Astrocyte (in vitro differentiated cells and primary cell): ENCODE measurements around the gene CST9. TPM values are rescaled to one million over a fixed set of nuclear protein-coding genes. Genes with fewer than 3 reads are reported as not detected.

Experiments
- DNase-seq: peaks from one replicate; pipeline ENCODE4 v3.0.0-alpha.2; 2010; ENCODE audit warnings: low read depth
- FAIRE-seq: peaks from 2 replicates; lab custom pipeline; 2011; peaks lifted over from hg19 to GRCh38; lab: Jason Lieb, UNC
- H2AFZ ChIP-seq: 2 replicates; pipeline ENCODE4 v1.6.0; 2012; ENCODE audit warnings: low read depth, low read length, inconsistent platforms
- H3K27ac ChIP-seq: 2 replicates; pipeline ENCODE4 v1.5.1; 2011; ENCODE audit warnings: low read depth, low read length, inconsistent platforms
- H3K27me3 ChIP-seq: 2 replicates; pipeline ENCODE4 v1.6.0; 2011; ENCODE audit warnings: low read length, inconsistent platforms; ENCODE audit not compliant: insufficient read depth
- H3K36me3 ChIP-seq: 2 replicates; pipeline ENCODE4 v1.5.1; 2011; ENCODE audit warnings: low read length, inconsistent platforms; ENCODE audit not compliant: insufficient read depth
- H3K4me1 ChIP-seq: 2 replicates; pipeline ENCODE4 v1.5.1; 2011; ENCODE audit warnings: low read length, inconsistent platforms; ENCODE audit not compliant: insufficient read depth
- H3K4me2 ChIP-seq: 2 replicates; pipeline ENCODE4 v1.6.0; 2012; ENCODE audit warnings: low read length, inconsistent platforms
- H3K4me3 ChIP-seq: 2 replicates; pipeline ENCODE4 v1.5.1; 2011; ENCODE audit warnings: low read depth, mild to moderate bottlenecking, low read length, inconsistent platforms; ENCODE audit not compliant: insufficient read depth
- H3K79me2 ChIP-seq: 2 replicates; pipeline ENCODE4 v1.6.0; 2012; ENCODE audit warnings: mild to moderate bottlenecking, low read length, inconsistent platforms; ENCODE audit not compliant: insufficient read depth
- H3K9ac ChIP-seq: 2 replicates; pipeline ENCODE4 v1.6.0; 2012; ENCODE audit warnings: mild to moderate bottlenecking, low read length, inconsistent platforms
- H3K9me3 ChIP-seq: 2 replicates; pipeline ENCODE4 v1.5.1; 2012; ENCODE audit warnings: low read depth, mild to moderate bottlenecking, low read length, inconsistent platforms; ENCODE audit not compliant: insufficient read depth
- H4K20me1 ChIP-seq: 2 replicates; pipeline ENCODE4 v1.6.0; 2012; ENCODE audit warnings: low read length, inconsistent platforms; ENCODE audit not compliant: insufficient read depth
- H3K27ac Mint-ChIP-seq: one replicate; pipeline ENCODE4 v1.8.0; 2021; ENCODE audit warnings: mild to moderate bottlenecking, mixed read lengths; ENCODE audit not compliant: unreplicated experiment
- H3K27me3 Mint-ChIP-seq: one replicate; pipeline ENCODE4 v1.8.0; 2021; ENCODE audit warnings: low read depth, mixed read lengths; ENCODE audit not compliant: unreplicated experiment
- H3K36me3 Mint-ChIP-seq: one replicate; pipeline ENCODE4 v1.8.0; 2021; ENCODE audit warnings: low read depth, mixed read lengths; ENCODE audit not compliant: unreplicated experiment
- H3K4me1 Mint-ChIP-seq: one replicate; pipeline ENCODE4 v1.8.0; 2021; ENCODE audit warnings: low read depth, mixed read lengths; ENCODE audit not compliant: unreplicated experiment
- H3K4me3 Mint-ChIP-seq: one replicate; pipeline ENCODE4 v1.8.0; 2021; ENCODE audit warnings: mild to moderate bottlenecking, moderate library complexity, mixed read lengths; ENCODE audit not compliant: unreplicated experiment
- H3K9me3 Mint-ChIP-seq: one replicate; pipeline ENCODE4 v1.8.0; 2021; ENCODE audit warnings: mild to moderate bottlenecking, mixed read lengths; ENCODE audit not compliant: unreplicated experiment
- EZH2 ChIP-seq: IDR thresholded peaks from 2 replicates; pipeline ENCODE4 v1.6.1; 2012; ENCODE audit warnings: mild to moderate bottlenecking, low read length, inconsistent platforms; ENCODE audit not compliant: insufficient read depth
- total RNA-seq: library from RNA; stranded (reverse); gene quantifications from 2 replicates; pipeline ENCODE4 v1.2.1, GENCODE V29; 2021
- TF ChIP-seq, protein P1 (sequence below): IDR thresholded peaks from 2 replicates; pipeline ENCODE4 v1.5.1; 2011; ENCODE audit warnings: low read depth, mild to moderate bottlenecking, inconsistent platforms, low read length, moderate library complexity; ENCODE audit not compliant: insufficient read depth

Gene CST9
- total RNA-seq, 1 donor from 2014 or later: not detected

DNA sequence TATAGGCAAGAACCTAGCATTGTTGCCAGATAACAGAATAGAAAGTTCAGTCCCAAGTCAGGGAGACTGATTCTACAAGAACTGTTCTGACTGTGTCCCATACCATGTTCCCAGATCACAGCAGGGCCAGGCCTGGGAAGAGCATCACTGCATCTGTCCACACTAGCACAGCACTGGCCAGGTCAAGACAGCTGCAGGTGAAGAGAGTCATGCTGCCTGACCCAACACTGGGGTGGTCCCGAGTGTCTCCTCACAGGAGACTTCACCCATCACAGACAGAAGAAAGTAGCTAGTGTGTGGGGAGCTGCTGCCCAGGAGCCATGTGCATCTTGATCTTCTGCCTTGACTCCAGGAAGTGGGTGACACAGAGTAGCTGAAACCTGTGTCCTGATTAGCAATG, 36.1 kb downstream of the CST9 start:
- H4K20me1 ChIP-seq: no peaks in the 10 kb centered on the region
- H3K27me3 ChIP-seq: no peaks in the 10 kb centered on the region
- Mint-ChIP-seq H3K9me3 (no peaks in the 10 kb centered on the region), H3K36me3 (no peaks in the 10 kb centered on the region), H3K27ac (no peak overlapping the region), H3K27me3 (peaks cover 19% of the 10 kb centered on the region), H3K4me3 (no peak overlapping the region), H3K4me1 (no peaks in the 10 kb centered on the region)
- no peak for FAIRE-seq
- TF ChIP-seq, protein P1, sequence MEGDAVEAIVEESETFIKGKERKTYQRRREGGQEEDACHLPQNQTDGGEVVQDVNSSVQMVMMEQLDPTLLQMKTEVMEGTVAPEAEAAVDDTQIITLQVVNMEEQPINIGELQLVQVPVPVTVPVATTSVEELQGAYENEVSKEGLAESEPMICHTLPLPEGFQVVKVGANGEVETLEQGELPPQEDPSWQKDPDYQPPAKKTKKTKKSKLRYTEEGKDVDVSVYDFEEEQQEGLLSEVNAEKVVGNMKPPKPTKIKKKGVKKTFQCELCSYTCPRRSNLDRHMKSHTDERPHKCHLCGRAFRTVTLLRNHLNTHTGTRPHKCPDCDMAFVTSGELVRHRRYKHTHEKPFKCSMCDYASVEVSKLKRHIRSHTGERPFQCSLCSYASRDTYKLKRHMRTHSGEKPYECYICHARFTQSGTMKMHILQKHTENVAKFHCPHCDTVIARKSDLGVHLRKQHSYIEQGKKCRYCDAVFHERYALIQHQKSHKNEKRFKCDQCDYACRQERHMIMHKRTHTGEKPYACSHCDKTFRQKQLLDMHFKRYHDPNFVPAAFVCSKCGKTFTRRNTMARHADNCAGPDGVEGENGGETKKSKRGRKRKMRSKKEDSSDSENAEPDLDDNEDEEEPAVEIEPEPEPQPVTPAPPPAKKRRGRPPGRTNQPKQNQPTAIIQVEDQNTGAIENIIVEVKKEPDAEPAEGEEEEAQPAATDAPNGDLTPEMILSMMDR: no peak
- no peak for TF ChIP-seq EZH2
- H3K36me3 ChIP-seq: no peaks in the 10 kb centered on the region
- H3K79me2 ChIP-seq: no peaks in the 10 kb centered on the region
- H3K9ac ChIP-seq: no peak overlapping the region
- H2AFZ ChIP-seq: no peak overlapping the region
- no peaks in the 10 kb centered on the region for H3K4me1 ChIP-seq
- H3K4me2 ChIP-seq: no peak overlapping the region
- no peaks in the 10 kb centered on the region for H3K9me3 ChIP-seq
- no peak for DNase-seq
- H3K4me3 ChIP-seq: no peak overlapping the region
- H3K27ac ChIP-seq: no peak overlapping the region

DNA sequence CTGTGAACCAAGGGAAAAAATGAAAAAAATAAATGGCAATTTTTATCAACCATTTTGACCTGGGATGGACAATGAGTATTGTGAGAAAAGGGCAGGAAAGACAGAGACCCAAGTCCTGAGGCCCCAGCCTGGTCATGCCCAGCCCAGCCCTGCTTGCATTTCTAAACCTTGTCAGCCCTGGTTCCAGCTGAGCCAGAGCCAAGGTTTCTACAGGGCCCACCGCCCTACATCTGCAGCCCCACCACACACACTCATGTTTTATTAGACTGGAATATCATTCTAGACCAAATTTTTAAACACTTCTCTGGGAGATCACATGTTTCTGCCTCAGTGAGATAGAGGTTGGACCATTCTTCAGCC, 36.8 kb downstream of the CST9 start:
- Histone ChIP-seq H2AFZ (no peak overlapping the region), H3K4me2 (no peak overlapping the region), H3K79me2 (no peaks in the 10 kb centered on the region), H3K9ac (no peak overlapping the region), H3K36me3 (no peaks in the 10 kb centered on the region), H3K4me1 (no peaks in the 10 kb centered on the region), H4K20me1 (no peaks in the 10 kb centered on the region), H3K27ac (no peak overlapping the region), H3K27me3 (no peaks in the 10 kb centered on the region), H3K4me3 (no peak overlapping the region), H3K9me3 (no peaks in the 10 kb centered on the region)
- DNase-seq (no peak), FAIRE-seq (no peak)
- H3K4me1 Mint-ChIP-seq: no peaks in the 10 kb centered on the region
- peaks cover 22% of the 10 kb centered on the region for H3K27me3 Mint-ChIP-seq
- no peak overlapping the region for H3K4me3 Mint-ChIP-seq
- no peak overlapping the region for H3K27ac Mint-ChIP-seq
- H3K9me3 Mint-ChIP-seq: no peaks in the 10 kb centered on the region
- H3K36me3 Mint-ChIP-seq: no peaks in the 10 kb centered on the region
- TF ChIP-seq EZH2: no peak
- TF ChIP-seq, protein P1: no peak

DNA sequence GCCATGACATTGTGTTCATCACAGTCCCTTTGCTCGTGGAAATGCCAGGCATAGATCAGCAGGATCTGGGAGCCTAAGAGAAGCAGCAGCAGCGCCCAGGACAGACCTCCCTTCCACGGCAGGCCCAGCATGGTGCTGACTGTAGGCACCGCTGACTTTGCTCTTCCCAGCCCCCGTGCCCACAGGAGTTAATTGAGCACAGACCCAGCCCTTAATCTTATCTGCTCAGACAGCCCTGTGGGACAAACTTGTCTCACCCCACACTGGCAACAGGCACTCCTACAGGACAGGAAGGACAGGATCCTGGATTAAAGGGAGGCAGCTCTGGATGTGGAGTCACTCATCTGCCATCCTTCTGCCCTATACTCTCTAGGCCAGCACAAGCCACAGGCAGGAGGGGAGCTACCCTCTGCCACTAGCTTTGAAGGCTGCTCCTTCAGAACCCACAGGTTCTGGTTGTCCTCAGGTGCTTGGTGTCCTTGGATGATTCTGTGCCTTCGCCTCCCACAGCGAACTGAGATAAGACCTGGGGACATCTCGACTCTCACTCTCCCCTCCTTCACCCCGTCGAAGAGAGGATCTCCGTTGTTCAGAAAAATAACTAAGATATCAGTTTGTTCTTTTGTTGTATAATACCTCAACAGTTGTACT, 37.3 kb downstream of the CST9 start, which contains the start of gene CST9L:
TSS of gene CST9L (minus strand) at position 165 of the 651 bp plus-strand sequence. CDS start at position 131, 34 bp downstream.
- DNase-seq: no peak
- H3K27me3 Mint-ChIP-seq: peaks cover 22% of the 10 kb centered on the region
- H3K4me3 ChIP-seq: no peak within 1 kb of the TSS
- no peak within 1 kb of the TSS for H3K27ac ChIP-seq
- H3K9ac ChIP-seq: no peak within 1 kb of the TSS
- no peak within 1 kb of the TSS for H2AFZ ChIP-seq
- H3K9me3 ChIP-seq: peaks cover 2% of the 10 kb centered on the region
- H3K4me3 Mint-ChIP-seq: no peak within 1 kb of the TSS
- H3K4me2 ChIP-seq: no peak within 1 kb of the TSS
- no peaks in the 10 kb centered on the region for H3K4me1 Mint-ChIP-seq
- TF ChIP-seq EZH2: no peak
- TF ChIP-seq, protein P1: no peak
- no peaks in the 10 kb centered on the region for H4K20me1 ChIP-seq
- H3K4me1 ChIP-seq: no peaks in the 10 kb centered on the region
- H3K27me3 ChIP-seq: no peaks in the 10 kb centered on the region
- no peaks in the 10 kb centered on the region for H3K36me3 Mint-ChIP-seq
- H3K27ac Mint-ChIP-seq: no peak within 1 kb of the TSS
- no peaks in the 10 kb centered on the region for H3K79me2 ChIP-seq
- H3K9me3 Mint-ChIP-seq: peaks cover 3% of the 10 kb centered on the region
- FAIRE-seq: no peak
- H3K36me3 ChIP-seq: no peaks in the 10 kb centered on the region
